Upper lobe of left lung (tissue), 4 donors: Measurements from ENCODE around the gene FKBP2.

Experiments used
- CTCF ChIP-seq, 6 experiments: fragments of 450-650 bp in 4 of 6; fragments of 200-600 bp in 2 of 6; sonication (generic) in 2 of 6; IDR thresholded peaks; one replicate each; pipeline ENCODE4 v1.5.1; 2016 to 2019; ENCODE audit warnings: antibody characterized with exemption in 6 of 6
- POLR2A ChIP-seq, 4 donors: fragments of 450-650 bp; IDR thresholded peaks; one replicate each; pipeline ENCODE4 v1.5.1; 2016 to 2017; ENCODE audit warnings: antibody characterized with exemption in 4 of 4, mild to moderate bottlenecking in 2 of 4
- POLR2AphosphoS5 ChIP-seq, 2 donors: sonication (generic); formaldehyde crosslinking; IDR thresholded peaks; one replicate each; pipeline ENCODE4 v1.5.1; 2017; ENCODE audit warnings: antibody characterized with exemption in 2 of 2

- TF ChIP-seq CTCF (IDR thresholded peaks at IDR 0.05) (no peak), POLR2A (IDR thresholded peaks at IDR 0.05) (no peak), POLR2AphosphoS5 (IDR thresholded peaks at IDR 0.05) (no peak)
Observed at GRCh38 chr11:64291752-64292459, 51.0 kb downstream of the FKBP2 start.
